ENCODE results near the gene CFAP46. TPM values are rescaled to one million over a fixed set of nuclear protein-coding genes. Genes with fewer than 3 reads are reported as not detected.

Gene CFAP46
- total and polyA plus RNA-seq, 2 of the 4 experiments (the other 2 are of a cell fraction): 1.3 to 1.8 TPM

GRCh38 chr10:132792796-132793195, 149.6 kb downstream of the CFAP46 start:
- H3K14ac ChIP-seq (replicated peaks; ENCODE audit: low read depth, low read length): no peak overlapping the region
- 78% methylated on average over 13 of the region's 17 CpGs; no CpG with 5 or more reads in 1 of the 2 experiments for WGBS, 2 experiments (ENCODE audit: extremely low coverage in 2 of 2, insufficient read length in 1 of 2)
- H4K20me1 ChIP-seq (ENCODE audit: insufficient read depth, low read length): no peaks in the 10 kb centered on the region
- ATAC-seq (ENCODE audit: low read depth) (no peak), DNase-seq (no peak)
- dilution Hi-C loops (cut with HindIII; ENCODE audit: low sequenced_read_pairs, unreplicated experiment) (no loop called here), in situ Hi-C loops (cut with MboI; ENCODE audit: low sequenced_read_pairs) (no loop called here), intact Hi-C loops (cut with micrococcal nuclease) (no loop called here)
- BruUV-seq (replicated peaks): no TSS peak
- no peak overlapping the region for H2BK15ac ChIP-seq (ENCODE audit: low read depth, low read length)
- TF ChIP-seq USF2 (IDR thresholded peaks at IDR 0.05; ENCODE audit: low read depth, low read length) (no peak), FOS (IDR thresholded peaks at IDR 0.05; ENCODE audit: low read depth, low read length) (no peak), SMC3 (IDR thresholded peaks at IDR 0.05; ENCODE audit: low read depth, low read length) (no peak), BHLHE40 (IDR thresholded peaks at IDR 0.05; ENCODE audit: low read depth, low read length) (no peak), MAZ (IDR thresholded peaks at IDR 0.05; ENCODE audit: borderline replicate concordance, low read depth, low read length) (no peak), CEBPB (IDR thresholded peaks at IDR 0.05; ENCODE audit: low read depth, low read length) (no peak), RFX5 (IDR thresholded peaks at IDR 0.05; ENCODE audit: low read depth, low read length) (no peak), MXI1 (IDR thresholded peaks at IDR 0.05; ENCODE audit: borderline replicate concordance, low read depth, low read length) (no peak), POLR2A (IDR thresholded peaks at IDR 0.05; ENCODE audit: low read depth, low read length) (no peak), NFE2L2 (IDR thresholded peaks at IDR 0.05; ENCODE audit: low read depth, low read length) (no peak), CTCF (conservative IDR thresholded peaks at IDR 0.05; ENCODE audit: low read depth, low read length) (no peak), CHD1 (IDR thresholded peaks at IDR 0.05; ENCODE audit: low read depth, low read length) (no peak), RAD21 (IDR thresholded peaks at IDR 0.05; ENCODE audit: low read length) (no peak), ELK1 (IDR thresholded peaks at IDR 0.05; ENCODE audit: borderline replicate concordance, low read depth, low read length) (no peak), MAFK (IDR thresholded peaks at IDR 0.05; ENCODE audit: low read depth, low read length) (no peak), RCOR1 (IDR thresholded peaks at IDR 0.05; ENCODE audit: insufficient replicate concordance, low read length) (no peak)
- H3K27me3 ChIP-seq (ENCODE audit: control insufficient read depth, insufficient read depth, low read length): peaks cover 44% of the 10 kb centered on the region
- H3K36me3 ChIP-seq (ENCODE audit: control insufficient read depth, insufficient read depth, low read length): no peaks in the 10 kb centered on the region
- H3K4me1 ChIP-seq (ENCODE audit: control insufficient read depth, insufficient read depth, low read length): no peaks in the 10 kb centered on the region
- H2AK5ac ChIP-seq (ENCODE audit: low read depth, low read length): no peak overlapping the region
- H2AFZ ChIP-seq (replicated peaks; ENCODE audit: low read length, poor library complexity): no peak overlapping the region
- H3K9ac ChIP-seq (ENCODE audit: low read depth, low read length): no peak overlapping the region
- no peak overlapping the region for H3K23ac ChIP-seq (ENCODE audit: low read depth, low read length)
- H2AK9ac ChIP-seq (replicated peaks; ENCODE audit: low read depth, low read length, poor library complexity): no peak overlapping the region
- ChIA-PET POLR2A (ENCODE audit: unreplicated experiment) (no interaction called here), CTCF (no interaction called here)
- no peak overlapping the region for H3K18ac ChIP-seq (ENCODE audit: low read depth, low read length)
- H2BK20ac ChIP-seq (ENCODE audit: low read depth, low read length): no peak overlapping the region
- H3K27ac ChIP-seq (ENCODE audit: insufficient read depth, low read length): no peak overlapping the region
- H3K4ac ChIP-seq (ENCODE audit: low read depth, low read length): no peak overlapping the region
- no peak overlapping the region for H3K56ac ChIP-seq (ENCODE audit: extremely low read depth, insufficient read depth, low read length)
- no peak overlapping the region for H2BK5ac ChIP-seq (ENCODE audit: low read depth, low read length, poor library complexity, severe bottlenecking)
- no peak overlapping the region for H2BK120ac ChIP-seq (ENCODE audit: low read depth, low read length)
- no peaks in the 10 kb centered on the region for H3K79me1 ChIP-seq (ENCODE audit: low read depth in 1 of 2, low read length in 2 of 2)
- no peak overlapping the region for H4K5ac ChIP-seq (ENCODE audit: low read depth, low read length)
- no peak overlapping the region for H4K91ac ChIP-seq (ENCODE audit: insufficient read depth, low read depth, low read length)
- no peaks in the 10 kb centered on the region for H3K9me1 ChIP-seq (ENCODE audit: insufficient read depth, low read length)
- no peak overlapping the region for H4K8ac ChIP-seq (ENCODE audit: low read depth in 2 of 2, low read length in 2 of 2)
- no peaks in the 10 kb centered on the region for H3K9me3 ChIP-seq (ENCODE audit: control insufficient read depth, insufficient read depth, low read length)
- H3K4me2 ChIP-seq (ENCODE audit: low read depth, low read length): no peak overlapping the region
- no peak overlapping the region for H3K4me3 ChIP-seq (ENCODE audit: insufficient read depth, low read depth, low read length)
